ENCODE measurements around the gene FCN2. TPM values are rescaled to one million over a fixed set of nuclear protein-coding genes. Genes with fewer than 3 reads are reported as not detected.

Gene FCN2
- total RNA-seq, 2 donors from 2014 or later = 2.0 TPM; not detected in 1

DNA sequence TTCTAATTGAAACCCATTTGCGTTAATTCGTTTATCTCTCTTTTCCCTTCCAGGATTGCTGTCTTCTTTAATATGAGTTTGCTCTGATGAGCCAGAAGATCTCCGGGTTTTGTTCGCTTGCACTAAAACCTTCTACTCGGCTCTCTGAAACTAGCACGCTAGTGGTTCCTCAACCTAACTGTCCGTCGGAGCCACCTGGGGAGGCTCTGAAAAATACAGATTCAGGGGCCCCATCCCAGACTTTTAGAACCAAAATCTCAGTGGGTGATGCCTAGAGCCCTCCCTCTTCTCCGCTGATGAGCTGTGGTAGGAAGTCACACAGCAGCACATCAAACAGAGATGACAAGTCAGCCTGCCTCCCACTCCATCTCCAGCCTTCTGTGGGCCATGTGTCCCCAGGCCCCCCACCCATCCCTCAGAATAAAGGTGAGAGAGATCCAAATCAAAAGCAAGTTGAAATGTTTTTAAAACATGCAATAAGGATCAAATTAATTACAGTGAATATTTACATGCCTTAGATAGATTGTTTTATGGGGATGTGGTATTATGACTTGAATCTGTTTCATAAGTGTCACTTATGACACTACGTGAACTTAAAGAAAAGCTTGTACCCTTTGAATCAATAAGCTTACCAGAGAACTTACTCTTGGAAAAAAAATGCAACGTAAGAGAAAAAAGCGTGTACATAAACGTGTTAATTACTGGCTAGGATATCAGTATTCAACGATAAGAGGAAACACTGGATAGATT lies 16.4 kb downstream of the FCN2 start:
- DNase-seq (no peak), ATAC-seq (no peak)
- intact Hi-C loops (cut with DNase I) = no loop called here

DNA sequence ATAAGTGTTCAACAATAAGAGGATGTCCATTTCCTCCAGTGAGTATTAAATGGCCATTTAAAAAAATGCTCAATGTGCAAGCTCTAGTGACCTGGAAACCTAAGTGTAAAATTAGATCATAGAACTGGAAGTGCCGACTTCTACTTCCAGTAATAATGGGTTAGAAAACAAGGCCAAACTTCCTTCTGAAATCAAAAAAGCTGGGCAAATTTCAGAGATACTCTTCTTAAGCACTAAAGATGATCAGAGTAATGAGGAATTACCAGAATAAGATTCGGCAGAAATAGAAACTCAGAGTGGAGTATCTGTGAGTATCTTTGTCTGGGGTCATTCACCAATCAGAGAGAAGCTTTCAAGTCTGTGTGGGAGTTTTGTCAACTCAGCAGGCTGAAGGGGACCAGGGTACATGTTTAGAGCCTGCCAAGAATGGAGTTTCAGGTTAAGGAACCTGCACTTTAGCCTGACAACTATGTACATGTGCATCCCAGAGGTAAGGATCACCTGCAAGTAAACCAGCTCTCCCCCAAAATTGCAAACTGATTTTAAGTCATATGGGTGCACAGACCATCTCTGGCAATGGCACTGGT lies 17.1 kb downstream of the FCN2 start:
- intact Hi-C loops (cut with DNase I) = no loop called here
- ATAC-seq (peak in 1 of 2 donors; percentile 31), DNase-seq (no peak)

- DNase-seq (no peak), ATAC-seq (no peak)
- intact Hi-C loops (cut with DNase I) = no loop called here
Measured at GRCh38 chr9:134898319-134898718, 17.7 kb downstream of the FCN2 start.

GRCh38 chr9:134899168-134899567 lies 18.6 kb downstream of the FCN2 start:
- DNase-seq = no peak
- intact Hi-C loops (cut with DNase I) = no loop called here
- no peak for ATAC-seq

DNA sequence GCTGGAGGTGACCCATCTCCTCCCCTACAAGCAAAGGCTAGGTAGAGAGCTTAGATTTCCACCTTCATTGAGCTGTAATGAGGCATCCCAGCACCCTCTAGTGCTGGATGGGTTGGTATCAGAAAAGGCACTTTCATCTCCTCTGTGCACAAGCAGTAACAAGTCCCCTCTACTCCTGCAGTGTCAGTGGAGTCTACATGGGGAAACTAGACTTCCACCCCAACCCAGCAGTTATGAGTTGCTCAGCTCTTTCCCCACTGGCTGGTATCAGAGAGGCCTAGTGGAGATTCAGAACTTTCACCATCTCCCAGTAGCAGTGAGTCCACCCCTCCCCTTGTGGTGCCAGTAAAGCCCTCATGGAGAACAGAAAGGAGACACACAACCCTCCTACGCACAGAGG lies 19.2 kb downstream of the FCN2 start:
- intact Hi-C loops (cut with DNase I) = no loop called here
- no peak for DNase-seq
- no peak for ATAC-seq

DNA sequence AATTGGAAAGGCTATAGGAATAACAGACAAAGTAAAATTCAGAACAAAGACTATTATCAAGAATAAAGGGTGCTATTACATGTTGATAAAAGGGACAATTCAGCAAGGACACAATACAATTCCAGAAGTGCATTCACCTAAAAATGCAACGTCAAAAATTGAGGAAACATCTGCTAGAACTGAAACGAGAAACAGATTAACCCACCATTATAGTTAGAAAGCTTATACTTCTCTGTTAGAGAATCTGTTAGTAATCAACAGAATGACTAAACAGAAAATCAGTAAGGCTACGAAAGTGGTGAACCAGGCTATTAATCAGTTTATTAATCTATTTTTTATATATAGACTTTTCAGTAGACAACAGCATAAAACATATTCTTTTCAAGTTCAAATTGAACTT lies 22.3 kb downstream of the FCN2 start:
- intact Hi-C loops (cut with DNase I) = no loop called here
- ATAC-seq = no peak
- no peak for DNase-seq

- DNase-seq = no peak
- ATAC-seq = no peak
- intact Hi-C loops (cut with DNase I) = no loop called here
Measured at GRCh38 chr9:134908524-134909309, 28.1 kb downstream of the FCN2 start.

GRCh38 chr9:134909511-134910481 lies 29.2 kb downstream of the FCN2 start:
- ATAC-seq = no peak
- intact Hi-C loops (cut with DNase I) = no loop called here
- DNase-seq = no peak

- intact Hi-C loops (cut with DNase I) = no loop called here
- ATAC-seq (no peak), DNase-seq (no peak)
Measured at GRCh38 chr9:134912126-134912840, 31.7 kb downstream of the FCN2 start.

DNA sequence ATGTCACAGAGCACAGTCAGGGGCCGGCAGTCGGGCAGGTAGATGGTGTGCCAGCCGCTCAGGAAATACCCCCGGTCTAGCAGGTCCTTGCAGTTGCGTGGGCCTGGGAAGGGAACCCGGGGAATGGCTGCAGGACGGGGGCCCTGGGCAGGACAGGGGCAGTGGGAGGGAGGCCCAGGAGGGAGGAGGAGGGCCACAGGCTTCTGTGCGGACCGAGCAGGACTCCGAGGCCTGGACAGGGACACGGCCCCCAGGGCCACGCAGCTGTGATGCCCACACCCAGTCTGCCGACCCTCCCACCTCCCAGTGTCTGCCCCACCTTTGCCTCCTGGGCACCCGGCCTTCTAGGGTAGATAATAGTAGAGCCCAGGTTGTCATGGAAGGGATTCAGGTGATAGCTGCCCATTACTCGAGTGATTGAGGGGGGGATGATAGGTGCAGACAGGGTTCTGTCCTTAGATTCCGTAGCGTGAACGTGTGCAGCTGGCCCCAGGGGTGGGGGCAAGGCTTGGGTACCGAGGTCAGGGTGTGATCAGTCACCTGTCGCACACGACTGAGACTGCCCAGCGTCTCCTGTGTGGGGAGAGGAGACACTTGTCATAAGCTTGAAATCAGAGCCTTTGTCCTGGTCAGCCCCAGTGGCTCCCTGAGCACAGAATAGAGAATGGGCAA lies 32.6 kb downstream of the FCN2 start:
- intact Hi-C loops (cut with DNase I) = no loop called here
- ATAC-seq (no peak), DNase-seq (no peak)

DNA sequence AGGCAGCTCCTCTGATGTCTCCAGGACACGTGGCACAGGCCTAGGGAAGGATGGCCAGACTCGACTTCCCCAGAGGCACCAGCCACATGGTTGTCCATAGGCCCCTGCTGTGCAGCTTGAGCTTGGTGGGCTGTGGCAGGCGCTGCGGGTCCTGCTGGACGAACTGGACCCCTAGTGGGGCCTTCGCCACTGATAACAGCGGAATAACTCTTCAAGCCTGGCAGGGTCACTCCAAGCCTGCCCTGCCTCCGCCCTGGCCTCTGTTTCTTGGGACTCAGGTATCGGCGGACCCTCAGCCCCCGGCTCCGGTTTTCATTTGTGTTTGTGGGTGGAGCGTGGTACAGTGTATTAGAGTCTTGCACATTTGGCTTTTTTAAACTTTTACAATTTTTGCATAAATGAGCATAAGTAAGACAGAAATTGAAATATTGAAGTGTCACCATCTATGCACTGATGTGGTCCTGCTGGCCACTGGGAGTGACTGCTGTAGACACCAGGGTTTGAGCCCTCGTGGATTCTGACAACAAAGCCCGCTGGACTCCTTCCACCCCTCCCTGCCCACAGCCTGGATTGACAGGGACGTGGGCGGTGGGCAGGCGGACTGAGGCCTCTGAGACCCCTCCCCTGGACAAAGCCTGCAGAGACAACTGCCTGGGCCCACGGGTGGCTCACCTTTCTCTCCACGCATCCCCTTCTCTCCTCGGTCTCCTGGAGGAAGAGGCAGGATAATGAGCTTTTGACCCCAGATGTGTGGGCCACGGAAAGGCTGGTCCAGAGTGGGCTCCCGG lies 33.3 kb downstream of the FCN2 start:
- no peak for ATAC-seq
- intact Hi-C loops (cut with DNase I) = no loop called here
- no peak for DNase-seq

- ATAC-seq = no peak
- intact Hi-C loops (cut with DNase I) = no loop called here
- no peak for DNase-seq
Measured at GRCh38 chr9:134914501-134914834, 33.9 kb downstream of the FCN2 start.

- intact Hi-C loops (cut with DNase I) = no loop called here
- ATAC-seq (no peak), DNase-seq (no peak)
Measured at GRCh38 chr9:134915046-134915985, 34.7 kb downstream of the FCN2 start.

DNA sequence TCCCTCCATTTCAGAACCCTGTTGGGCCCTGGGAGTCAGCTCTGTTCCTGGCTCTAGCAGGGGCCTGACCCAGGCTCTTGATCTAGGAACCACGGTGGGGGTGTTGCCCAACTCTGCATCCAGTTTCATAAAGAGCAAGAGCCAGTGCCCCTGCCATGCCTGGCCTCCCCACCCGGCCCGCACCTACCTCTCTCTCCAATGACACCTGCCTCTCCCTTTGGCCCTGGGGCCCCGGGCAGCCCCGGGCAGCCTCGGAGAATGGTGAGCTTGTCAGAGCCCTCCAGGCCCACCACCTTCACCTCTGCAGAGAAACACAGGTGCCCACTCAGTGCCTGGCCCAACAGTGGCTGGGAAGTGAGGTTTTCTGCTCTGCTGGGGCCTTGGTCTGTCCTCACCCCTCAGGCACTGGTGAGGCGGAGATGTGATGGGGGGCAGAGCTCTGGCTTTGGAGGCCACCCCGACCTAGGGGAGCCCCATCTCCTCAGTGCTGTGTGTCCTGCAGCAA lies 35.6 kb downstream of the FCN2 start:
- ATAC-seq (no peak), DNase-seq (no peak)
- intact Hi-C loops (cut with DNase I) = no loop called here

DNA sequence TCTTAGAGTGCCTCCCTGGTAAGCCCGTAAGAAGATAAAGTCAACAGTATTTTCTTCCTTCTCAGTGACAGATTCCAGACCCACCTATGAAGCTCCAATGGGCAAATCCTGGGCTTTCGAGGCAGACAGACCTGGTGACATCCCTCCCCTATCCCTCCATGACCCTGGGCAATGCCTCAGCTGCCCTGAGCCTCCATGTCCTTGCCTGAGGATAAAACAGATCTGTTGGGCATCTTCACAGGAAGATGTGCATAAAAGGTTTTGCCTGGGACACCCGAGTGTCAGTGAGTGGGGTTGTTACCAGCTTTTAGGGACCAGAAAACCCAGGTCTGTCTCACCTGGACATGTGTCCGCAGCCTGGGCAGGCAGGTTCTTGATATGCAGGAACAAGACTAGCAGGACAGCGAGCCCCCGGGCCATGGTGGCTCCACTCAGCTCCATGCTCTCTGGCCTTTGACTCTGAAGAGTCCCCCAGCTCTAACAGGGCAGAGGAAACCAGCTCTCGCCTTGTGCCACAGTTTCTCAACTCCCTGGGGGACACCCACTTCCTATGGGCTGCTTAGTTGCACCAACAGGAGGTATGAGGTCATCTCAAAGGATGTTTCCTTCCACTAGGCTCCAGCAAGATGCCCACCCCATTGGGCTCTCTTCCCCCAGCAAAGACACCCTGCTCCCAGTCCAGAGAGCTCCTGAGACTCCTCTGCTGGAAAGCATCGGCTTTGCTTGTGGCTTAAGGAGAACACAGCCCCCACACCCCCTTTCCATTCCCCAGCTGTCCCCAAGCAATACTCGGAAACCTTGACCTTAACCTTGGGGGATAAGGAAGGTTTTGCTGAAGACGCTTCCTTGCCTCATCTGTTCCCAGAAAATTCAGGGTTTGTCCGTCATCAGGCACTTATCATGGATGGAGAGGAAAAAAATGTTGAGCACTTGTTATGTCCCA lies 37.1 kb downstream of the FCN2 start, which contains the start of gene FCN1:
TSS of gene FCN1 (minus strand) at position 482 of the 943 bp plus-strand sequence. CDS start at position 441, 41 bp downstream.
- no peak for DNase-seq
- ATAC-seq = peak; percentile 28 to 30
- intact Hi-C loops (cut with DNase I) = no loop called here
